ENCODE data around the gene UGP2. TPM values are rescaled to one million over a fixed set of nuclear protein-coding genes. Genes with fewer than 3 reads are reported as not detected.

The UGP2 gene
- total RNA-seq, 1 donor from 2014 or later = 563 TPM

- no peak for DNase-seq (ENCODE audit: low spot score)
Measured at GRCh38 chr2:63862806-63863205, 21.1 kb downstream of the UGP2 start.

GRCh38 chr2:63863707-63864106, 22.0 kb downstream of the UGP2 start:
- DNase-seq (ENCODE audit: low spot score) = no peak

GRCh38 chr2:63865159-63865799, 23.6 kb downstream of the UGP2 start:
- no peak for DNase-seq (ENCODE audit: low spot score)

- no peak for DNase-seq (ENCODE audit: low spot score)
Measured at GRCh38 chr2:63866009-63866709, 24.5 kb downstream of the UGP2 start.

- DNase-seq (ENCODE audit: low spot score) = no peak
Measured at GRCh38 chr2:63870679-63871078, 29.0 kb downstream of the UGP2 start.

GRCh38 chr2:63871864-63872263, 30.2 kb downstream of the UGP2 start:
- no peak for DNase-seq (ENCODE audit: low spot score)

GRCh38 chr2:63872571-63873328, 31.1 kb downstream of the UGP2 start:
- no peak for DNase-seq (ENCODE audit: low spot score)

GRCh38 chr2:63874204-63875130, 32.8 kb downstream of the UGP2 start:
- DNase-seq (ENCODE audit: low spot score) = no peak

GRCh38 chr2:63875131-63875527, 33.4 kb downstream of the UGP2 start:
- DNase-seq (ENCODE audit: low spot score) = no peak

GRCh38 chr2:63875559-63876245, 34.0 kb downstream of the UGP2 start:
- DNase-seq (ENCODE audit: low spot score) = no peak

GRCh38 chr2:63876311-63876710, 34.6 kb downstream of the UGP2 start:
- DNase-seq (ENCODE audit: low spot score) = no peak

GRCh38 chr2:63878486-63878885, 36.8 kb downstream of the UGP2 start:
- no peak for DNase-seq (ENCODE audit: low spot score)

GRCh38 chr2:63879876-63880433, 38.3 kb downstream of the UGP2 start:
- DNase-seq (ENCODE audit: low spot score) = no peak

- DNase-seq (ENCODE audit: low spot score) = no peak
Measured at GRCh38 chr2:63880625-63881024, 38.9 kb downstream of the UGP2 start.

- no peak for DNase-seq (ENCODE audit: low spot score)
Measured at GRCh38 chr2:63881205-63881604, 39.5 kb downstream of the UGP2 start.

- DNase-seq (ENCODE audit: low spot score) = no peak
Measured at GRCh38 chr2:63882395-63883105, 40.9 kb downstream of the UGP2 start.

GRCh38 chr2:63886445-63886844, 44.7 kb downstream of the UGP2 start:
- DNase-seq (ENCODE audit: low spot score) = no peak

- DNase-seq (ENCODE audit: low spot score) = no peak
Measured at GRCh38 chr2:63888053-63888452, 46.4 kb downstream of the UGP2 start.

Data from mesenteric fat pad (tissue), 1 donor.